HepG2 (cell line): ENCODE measurements around the gene SLU7. TPM values are rescaled to one million over a fixed set of nuclear protein-coding genes. Genes with fewer than 3 reads are reported as not detected.

ENCODE experiments used
- AGO2 ChIP-seq: fragments of 200-400 bp; formaldehyde crosslinking; optimal IDR thresholded peaks from 2 replicates; pipeline ENCODE3; 2017; ENCODE audit warnings: mild to moderate bottlenecking, low read depth, low read length, moderate library complexity
- AHR ChIP-seq: IDR thresholded peaks from 2 replicates; pipeline ENCODE4 v1.6.1; 2018; ENCODE audit warnings: missing genetic modification reagents, missing compliant biosample characterization
- ARNTL ChIP-seq: sonication (generic); formaldehyde crosslinking; IDR thresholded peaks from 2 replicates; pipeline ENCODE4 v1.4.0; 2020; ENCODE audit warnings: mild to moderate bottlenecking, missing genetic modification reagents
- CBFB ChIP-seq: sonication (generic); formaldehyde crosslinking; IDR thresholded peaks from 2 replicates; pipeline ENCODE4 v1.4.0; 2020; ENCODE audit warnings: missing genetic modification reagents
- CENPT ChIP-seq: sonication (generic); formaldehyde crosslinking; IDR thresholded peaks from 2 replicates; pipeline ENCODE4 v1.8.0; 2022; ENCODE audit warnings: low read depth, mild to moderate bottlenecking, moderate library complexity, missing genetic modification reagents
- DBP ChIP-seq: sonication (generic); formaldehyde crosslinking; IDR thresholded peaks from 2 replicates; pipeline ENCODE4 v1.4.0; 2020; ENCODE audit warnings: missing genetic modification reagents; ENCODE audit errors: not compliant biosample characterization
- GATAD2A ChIP-seq: IDR thresholded peaks from 2 replicates; pipeline ENCODE4 v1.6.1; 2016
- NAIF1 ChIP-seq: sonication (generic); formaldehyde crosslinking; IDR thresholded peaks from 2 replicates; pipeline ENCODE4 v1.5.0; 2020; ENCODE audit warnings: mild to moderate bottlenecking, missing genetic modification reagents, borderline replicate concordance
- NR1H2 ChIP-seq: sonication (generic); formaldehyde crosslinking; IDR thresholded peaks from 2 replicates; pipeline ENCODE4 v1.8.1; 2022; ENCODE audit warnings: low read depth, missing genetic modification reagents, borderline replicate concordance
- RCOR2 ChIP-seq: IDR thresholded peaks from 2 replicates; pipeline ENCODE4 v1.6.1; 2016; ENCODE audit warnings: missing biosample characterization, missing genetic modification reagents
- SNAI1 ChIP-seq: sonication (generic); formaldehyde crosslinking; IDR thresholded peaks from 2 replicates; pipeline ENCODE4 v1.5.0; 2020; ENCODE audit warnings: mild to moderate bottlenecking, missing genetic modification reagents, borderline replicate concordance
- STAT6 ChIP-seq: sonication (generic); formaldehyde crosslinking; IDR thresholded peaks from 2 replicates; pipeline ENCODE4 v1.4.0; 2020; ENCODE audit warnings: missing genetic modification reagents, mild to moderate bottlenecking, borderline replicate concordance
- TCF7 ChIP-seq: sonication (generic); IDR thresholded peaks from 2 replicates; pipeline ENCODE4 v1.6.1; 2016; ENCODE audit warnings: antibody characterized with exemption, low read depth
- TFAP4 ChIP-seq: sonication (generic); IDR thresholded peaks from 2 replicates; pipeline ENCODE4 v1.6.1; 2016; ENCODE audit warnings: low read depth, borderline replicate concordance
- ZBTB21 ChIP-seq: sonication (generic); formaldehyde crosslinking; IDR thresholded peaks from 2 replicates; pipeline ENCODE4 v1.4.0; 2020; ENCODE audit warnings: missing genetic modification reagents
- ZFP37 ChIP-seq: sonication (generic); formaldehyde crosslinking; IDR thresholded peaks from 2 replicates; pipeline ENCODE4 v1.4.0; 2020; ENCODE audit warnings: missing genetic modification reagents, borderline replicate concordance
- ZNF33B ChIP-seq: sonication (generic); formaldehyde crosslinking; IDR thresholded peaks from 2 replicates; pipeline ENCODE4 v1.5.1; 2020; ENCODE audit warnings: mild to moderate bottlenecking, missing genetic modification reagents
- polyA plus RNA-seq, 8 experiments: library from polyadenylated mRNA; depleted of rRNA in 3 of 8; stranded (reverse) in 7 of 8; unstranded in 1 of 8; fragments of >200 nt; fragmentation: Illumina TruSeq in 4 of 8; extraction: Trizol in 4 of 8; gene quantifications; 2 replicates each; pipeline versions ENCODE4 v1.2.1 to v1.2.3, GENCODE V29; 2011 to 2016; ENCODE audit warnings: low read depth in 4 of 8, missing spikeins in 1 of 8, mixed read lengths in 1 of 8; ENCODE audit not compliant: insufficient read depth in 1 of 8
- total RNA-seq, 5 experiments: library from RNA; depleted of rRNA; stranded (reverse); fragments of >200 nt; fragmentation: Illumina TruSeq; extraction: Trizol; gene quantifications; 2 replicates each; pipeline ENCODE4 v1.2.3, GENCODE V29; 2016; ENCODE audit warnings: low read depth in 1 of 5
- TF ChIP-seq, protein P1 (sequence below): sonication (generic); formaldehyde crosslinking; IDR thresholded peaks from 2 replicates; pipeline ENCODE4 v1.8.1; 2023; ENCODE audit warnings: mild to moderate bottlenecking, missing genetic modification reagents, borderline replicate concordance
- TF ChIP-seq, protein P2 (sequence below): sonication (generic); formaldehyde crosslinking; IDR thresholded peaks from 2 replicates; pipeline ENCODE4; 2020; ENCODE audit warnings: missing genetic modification reagents, mild to moderate bottlenecking, borderline replicate concordance

SLU7 gene
- total and polyA plus RNA-seq, 2 of the 13 experiments (the other 11 are each of a cell fraction or from before 2014, with no cell fraction given) = 24.0 to 39.2 TPM

DNA sequence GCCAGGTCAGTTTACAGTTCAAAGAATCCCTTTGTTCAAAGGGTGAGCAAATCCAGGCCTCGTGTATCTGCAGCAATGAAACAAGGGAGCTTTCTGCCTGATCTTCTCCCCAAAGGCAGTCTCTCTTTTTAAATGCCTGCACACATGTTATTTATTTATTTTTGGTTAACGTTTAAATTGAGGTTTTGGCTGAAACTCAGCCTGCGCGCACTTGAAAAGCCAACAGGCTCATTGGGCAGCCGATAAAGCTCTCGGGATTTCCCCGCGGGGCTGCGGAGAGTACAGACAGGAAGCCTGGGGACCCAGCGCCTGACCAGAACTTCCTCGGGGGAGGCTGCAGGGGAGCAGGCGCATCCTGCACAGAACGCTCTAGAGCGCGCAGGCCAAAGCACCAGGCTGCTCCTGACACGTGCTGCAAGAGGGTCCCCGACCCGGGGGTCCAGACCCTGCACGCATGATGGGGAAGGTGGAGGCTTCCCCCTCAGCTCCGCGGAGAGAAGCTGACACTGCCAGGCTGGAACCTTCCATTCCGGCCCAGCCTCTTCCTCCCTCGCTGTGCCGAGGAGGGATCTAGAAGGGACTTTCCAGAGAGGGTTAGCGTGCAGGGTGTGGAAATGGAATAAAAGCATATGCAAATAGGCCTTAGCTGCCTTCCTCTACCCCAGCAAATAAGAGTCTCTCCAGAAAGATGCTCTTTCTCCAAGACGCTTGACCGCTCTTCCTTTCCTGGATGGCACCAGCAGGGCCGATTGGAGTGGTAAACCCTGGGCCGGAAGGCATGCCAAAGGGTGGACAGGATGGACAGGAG lies 48.9 kb upstream of the SLU7 start (continued):
- TF ChIP-seq DBP (CRISPR knock-in tag) (no peak), AHR (CRISPR knock-in tag) (0 out of 2 replicates have a peak, but pooled peaks have one; percentile 62), RCOR2 (CRISPR knock-in tag) (peak; percentile 49), ZBTB21 (CRISPR knock-in tag) (0 out of 2 replicates have a peak, but pooled peaks have one; percentile 20), NAIF1 (CRISPR knock-in tag) (peak; percentile 63), SNAI1 (peak; percentile 28; the same call in 1 of the 2 replicates), GATAD2A (CRISPR knock-in tag) (peak; percentile 80), ZNF33B (CRISPR knock-in tag) (no peak; the same call in 1 of the 2 replicates), CENPT (CRISPR knock-in tag) (no peak), CBFB (peak; percentile 92), TFAP4 (peak; percentile 47; the same call in 1 of the 2 replicates), ZFP37 (CRISPR knock-in tag) (no peak), TCF7 (no peak; the same call in none of the 2 replicates), NR1H2 (CRISPR knock-in tag) (no peak; the same call in 1 of the 2 replicates), STAT6 (CRISPR knock-in tag) (peak; percentile 58; the same call in 1 of the 2 replicates), AGO2 (peak; percentile 82), ARNTL (CRISPR knock-in tag) (peak; percentile 89)
- TF ChIP-seq, protein P1, sequence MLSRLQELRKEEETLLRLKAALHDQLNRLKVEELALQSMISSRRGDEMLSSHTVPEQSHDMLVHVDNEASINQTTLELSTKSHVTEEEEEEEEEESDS (CRISPR knock-in tag) = no peak
- TF ChIP-seq, protein P2, sequence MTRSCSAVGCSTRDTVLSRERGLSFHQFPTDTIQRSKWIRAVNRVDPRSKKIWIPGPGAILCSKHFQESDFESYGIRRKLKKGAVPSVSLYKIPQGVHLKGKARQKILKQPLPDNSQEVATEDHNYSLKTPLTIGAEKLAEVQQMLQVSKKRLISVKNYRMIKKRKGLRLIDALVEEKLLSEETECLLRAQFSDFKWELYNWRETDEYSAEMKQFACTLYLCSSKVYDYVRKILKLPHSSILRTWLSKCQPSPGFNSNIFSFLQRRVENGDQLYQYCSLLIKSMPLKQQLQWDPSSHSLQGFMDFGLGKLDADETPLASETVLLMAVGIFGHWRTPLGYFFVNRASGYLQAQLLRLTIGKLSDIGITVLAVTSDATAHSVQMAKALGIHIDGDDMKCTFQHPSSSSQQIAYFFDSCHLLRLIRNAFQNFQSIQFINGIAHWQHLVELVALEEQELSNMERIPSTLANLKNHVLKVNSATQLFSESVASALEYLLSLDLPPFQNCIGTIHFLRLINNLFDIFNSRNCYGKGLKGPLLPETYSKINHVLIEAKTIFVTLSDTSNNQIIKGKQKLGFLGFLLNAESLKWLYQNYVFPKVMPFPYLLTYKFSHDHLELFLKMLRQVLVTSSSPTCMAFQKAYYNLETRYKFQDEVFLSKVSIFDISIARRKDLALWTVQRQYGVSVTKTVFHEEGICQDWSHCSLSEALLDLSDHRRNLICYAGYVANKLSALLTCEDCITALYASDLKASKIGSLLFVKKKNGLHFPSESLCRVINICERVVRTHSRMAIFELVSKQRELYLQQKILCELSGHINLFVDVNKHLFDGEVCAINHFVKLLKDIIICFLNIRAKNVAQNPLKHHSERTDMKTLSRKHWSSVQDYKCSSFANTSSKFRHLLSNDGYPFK (CRISPR knock-in tag) = peak; percentile 66; the same call in 1 of the 2 replicates
